MM.1S (cell line): ENCODE measurements around the gene TBXT.

Experiments
- CTCF ChIP-seq: fragments of 300-600 bp; sonication (generic); IDR thresholded peaks from 2 replicates; pipeline ENCODE4 v1.5.1; 2016; ENCODE audit warnings: antibody characterized with exemption, low read length, mixed read lengths
- EZH2 ChIP-seq: fragments of 300-600 bp; sonication (generic); optimal IDR thresholded peaks from 2 replicates; pipeline ENCODE3; 2017; ENCODE audit warnings: low read depth, mild to moderate bottlenecking, antibody characterized with exemption, low read length, mixed read lengths
- EZH2phosphoT487 ChIP-seq: fragments of 300-600 bp; sonication (generic); IDR thresholded peaks from 2 replicates; pipeline ENCODE4 v1.6.1; 2018; ENCODE audit warnings: antibody characterized with exemption, low read length

GRCh38 chr6:166151798-166152197 is 15.9 kb downstream of the TBXT start:
- TF ChIP-seq CTCF (no peak), EZH2 (no peak), EZH2phosphoT487 (no peak)
